GM19372 (cell line): ENCODE measurements around the gene MVB12B.
"Not testable (repeated sequence)": the region's sequence is repeated elsewhere in the genome, so short reads cannot be mapped to it uniquely, and the experiment has no call there.

ENCODE experiments used
- ATAC-seq: cut with Tn5 transposase; IDR thresholded peaks from one replicate; pipeline ENCODE4 v1.9.1; 2021; ENCODE audit warnings: mild to moderate bottlenecking, low read depth, moderate library complexity; ENCODE audit not compliant: unreplicated experiment

Gene MVB12B

GRCh38 chr9:126326228-126327005 lies at the start of gene MVB12B:
Gene MVB12B (plus strand): TSS chr9:126326829. CDS start chr9:126326930, 101 bp downstream.
- peak; percentile 54 for ATAC-seq

- ATAC-seq: no peak
Observed at GRCh38 chr9:126283799-126284465, 42.7 kb upstream of the MVB12B start.

GRCh38 chr9:126285652-126286051 lies 41.0 kb upstream of the MVB12B start:
- not testable (repeated sequence) for ATAC-seq

- no peak for ATAC-seq
Observed at GRCh38 chr9:126287166-126287866, 39.3 kb upstream of the MVB12B start.

- ATAC-seq: no peak
Observed at GRCh38 chr9:126290871-126291270, 35.8 kb upstream of the MVB12B start.

- ATAC-seq: no peak
Observed at GRCh38 chr9:126291925-126292324, 34.7 kb upstream of the MVB12B start.

DNA sequence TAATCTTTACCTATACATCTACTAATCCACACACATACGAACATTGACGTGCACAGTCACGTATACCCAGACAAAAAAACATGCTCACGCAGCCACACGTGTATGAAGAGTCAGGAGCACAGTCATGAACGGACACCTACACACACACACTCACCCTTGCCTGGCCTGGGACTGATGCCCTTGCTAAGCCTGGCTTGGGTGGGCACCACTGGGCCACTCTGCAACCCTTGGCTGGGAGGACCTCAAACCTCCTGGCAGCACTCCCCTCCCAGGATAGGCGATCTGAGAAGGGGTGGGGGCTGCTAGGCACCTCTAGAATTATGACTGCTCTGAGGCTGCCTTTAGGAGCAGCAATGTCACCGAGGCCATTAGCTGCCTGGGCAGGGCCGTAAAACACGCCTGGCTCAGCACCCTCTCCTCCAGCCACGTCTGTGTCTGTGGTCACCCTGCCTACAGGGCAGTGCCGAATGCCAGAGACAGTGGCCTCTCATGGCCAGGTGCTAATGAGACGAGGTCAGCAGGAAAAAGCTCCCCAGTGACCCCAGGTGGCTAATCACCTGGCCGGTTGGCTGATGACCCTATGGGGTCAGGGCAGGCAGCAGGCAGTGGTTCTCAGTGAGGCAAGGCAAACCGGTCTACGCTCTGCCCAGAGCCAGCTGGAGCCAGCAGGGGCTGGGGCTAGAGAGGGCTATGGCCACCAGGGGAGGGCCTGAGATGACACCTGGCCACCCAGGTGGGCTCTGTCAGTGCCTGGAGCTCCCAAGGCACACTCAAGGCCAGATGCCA lies 33.7 kb upstream of the MVB12B start:
- no peak for ATAC-seq

DNA sequence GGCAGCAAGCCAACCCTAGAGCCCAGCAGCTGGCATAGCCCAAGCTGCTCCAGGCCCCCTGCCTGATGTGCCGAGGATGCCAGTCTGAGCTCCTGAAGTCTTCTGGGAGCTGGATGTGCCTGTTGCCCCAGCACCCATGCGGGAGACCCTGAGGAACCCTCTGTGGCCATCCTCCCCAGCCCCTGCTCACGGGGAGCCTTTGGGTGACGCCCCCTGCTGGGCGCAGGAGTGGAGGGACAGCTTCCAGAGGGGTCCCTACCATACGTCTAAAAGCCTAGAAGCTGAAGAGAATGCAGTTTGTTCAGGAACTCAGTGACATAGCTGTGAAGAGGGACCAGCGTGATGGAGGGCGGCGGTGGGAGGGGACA lies 33.1 kb upstream of the MVB12B start:
- ATAC-seq: no peak

- ATAC-seq: no peak
Observed at GRCh38 chr9:126294331-126295081, 32.1 kb upstream of the MVB12B start.

GRCh38 chr9:126295082-126295477 lies 31.5 kb upstream of the MVB12B start:
- ATAC-seq: no peak

GRCh38 chr9:126295516-126295915 lies 31.1 kb upstream of the MVB12B start:
- no peak for ATAC-seq

DNA sequence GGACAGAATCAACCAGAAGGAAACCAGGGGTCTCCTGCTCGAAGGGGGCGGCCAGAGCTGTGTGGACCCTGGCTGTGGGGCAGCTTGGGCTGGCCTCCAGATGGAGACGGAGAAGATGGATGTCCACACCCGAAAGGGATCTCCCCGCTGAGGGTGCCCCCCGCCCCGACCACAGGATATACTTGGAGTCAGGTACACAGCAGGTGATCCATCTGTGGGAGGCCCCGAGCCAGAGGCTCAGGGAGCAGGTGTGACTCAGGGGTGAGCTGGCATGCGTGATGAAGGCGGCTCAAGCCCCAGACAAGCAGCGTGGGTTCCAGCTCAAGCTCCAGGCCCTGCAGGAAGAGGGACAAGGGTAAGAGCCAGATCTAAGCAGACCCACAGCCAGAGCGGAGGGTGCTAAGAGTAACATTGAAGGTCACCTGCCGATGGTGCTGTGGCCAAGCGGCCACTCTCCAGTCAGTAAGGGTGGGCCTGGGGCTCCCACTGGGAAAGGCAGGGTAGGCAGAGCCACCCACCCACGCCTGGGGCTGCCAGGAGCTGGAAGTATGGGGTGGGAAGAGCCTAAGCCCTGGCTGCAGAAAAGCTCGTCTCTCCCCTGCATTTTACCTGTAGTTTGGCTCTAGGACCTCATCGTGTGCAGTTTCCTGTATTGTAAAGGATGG lies 30.6 kb upstream of the MVB12B start:
- ATAC-seq: no peak

DNA sequence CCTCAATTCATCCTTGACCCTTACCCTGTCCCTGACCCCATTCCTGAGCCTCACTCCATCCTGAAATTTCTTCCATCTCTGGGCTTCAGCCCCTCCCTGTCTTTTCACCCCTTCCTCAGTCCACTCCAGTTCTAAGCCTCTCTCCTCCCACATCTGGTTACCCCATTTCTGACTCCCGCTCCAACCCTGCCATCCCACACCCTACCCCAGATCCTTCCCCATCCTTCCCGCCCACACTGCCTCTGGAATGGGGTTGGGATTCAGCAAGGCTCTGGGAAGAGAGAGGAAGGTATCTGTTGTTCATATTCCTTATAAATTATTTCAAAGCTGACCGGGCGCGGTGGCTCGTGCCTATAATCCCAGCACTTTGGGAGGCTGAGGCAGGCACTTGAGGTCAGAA lies 29.9 kb upstream of the MVB12B start:
- no peak for ATAC-seq

DNA sequence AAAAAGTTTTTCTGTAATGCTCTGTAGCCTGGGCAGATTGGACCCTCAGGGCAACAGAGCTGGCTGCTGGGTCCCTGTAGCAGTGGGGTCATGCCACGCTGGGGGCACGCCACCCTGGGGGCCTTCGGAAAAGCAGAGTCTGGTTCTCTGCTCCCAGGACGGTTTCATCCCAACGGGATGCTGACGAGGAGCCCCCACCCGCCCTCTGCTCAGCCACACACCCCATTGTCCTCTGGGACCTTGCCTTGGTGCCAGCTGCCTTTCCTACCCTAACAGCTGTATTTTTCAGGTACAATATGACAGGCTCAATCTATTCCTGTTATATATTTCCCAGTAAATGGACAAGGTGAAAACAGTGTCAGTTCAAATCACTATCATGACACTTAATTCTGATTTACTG lies 29.0 kb upstream of the MVB12B start:
- ATAC-seq: no peak

GRCh38 chr9:126298063-126298801 lies 28.4 kb upstream of the MVB12B start:
- ATAC-seq: no peak

DNA sequence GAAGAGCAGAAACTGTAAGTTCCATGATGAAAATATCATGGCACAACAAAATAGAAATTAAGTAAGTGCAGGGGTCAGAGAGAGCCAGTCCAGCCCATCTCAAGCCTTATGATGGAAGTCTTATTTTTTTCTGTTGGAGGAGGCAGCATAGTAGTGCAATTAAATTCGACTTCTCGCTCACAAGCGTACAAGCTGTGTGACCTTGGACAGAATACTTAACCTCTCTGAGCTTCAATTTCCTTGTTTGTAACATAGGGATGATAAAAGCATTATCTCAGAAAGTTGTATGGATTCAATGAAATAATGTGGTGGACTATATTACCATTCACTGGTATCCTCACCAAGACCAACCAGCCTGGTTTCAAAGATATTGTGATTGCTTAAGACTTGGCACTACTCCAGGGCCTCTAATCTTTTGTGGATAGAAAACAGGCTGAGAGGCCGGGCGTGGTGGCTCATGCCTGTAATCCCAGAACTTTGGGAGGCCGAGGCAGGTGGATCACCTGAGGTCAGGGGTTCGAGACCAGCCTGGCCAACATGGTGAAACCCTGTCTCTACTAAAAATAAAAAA lies 26.8 kb upstream of the MVB12B start:
- no peak for ATAC-seq

DNA sequence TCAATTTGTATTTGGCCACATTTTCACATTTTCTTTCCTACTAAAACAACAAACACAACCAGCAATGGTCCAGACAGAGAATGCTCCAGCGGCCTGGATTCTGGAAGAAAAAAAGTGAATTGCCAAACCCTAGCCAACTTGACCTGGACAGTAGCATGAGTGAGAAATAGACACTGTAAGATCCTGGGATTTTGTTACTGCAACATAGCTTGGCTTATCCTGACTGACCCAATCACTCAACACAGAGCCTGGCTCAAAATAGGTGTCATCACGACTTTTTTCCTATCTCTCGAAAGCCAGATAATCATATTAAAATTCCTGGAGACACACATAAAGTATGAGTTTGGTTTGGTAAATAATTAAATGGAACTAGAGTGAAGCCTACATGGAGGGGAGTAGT lies 25.4 kb upstream of the MVB12B start:
- no peak for ATAC-seq

DNA sequence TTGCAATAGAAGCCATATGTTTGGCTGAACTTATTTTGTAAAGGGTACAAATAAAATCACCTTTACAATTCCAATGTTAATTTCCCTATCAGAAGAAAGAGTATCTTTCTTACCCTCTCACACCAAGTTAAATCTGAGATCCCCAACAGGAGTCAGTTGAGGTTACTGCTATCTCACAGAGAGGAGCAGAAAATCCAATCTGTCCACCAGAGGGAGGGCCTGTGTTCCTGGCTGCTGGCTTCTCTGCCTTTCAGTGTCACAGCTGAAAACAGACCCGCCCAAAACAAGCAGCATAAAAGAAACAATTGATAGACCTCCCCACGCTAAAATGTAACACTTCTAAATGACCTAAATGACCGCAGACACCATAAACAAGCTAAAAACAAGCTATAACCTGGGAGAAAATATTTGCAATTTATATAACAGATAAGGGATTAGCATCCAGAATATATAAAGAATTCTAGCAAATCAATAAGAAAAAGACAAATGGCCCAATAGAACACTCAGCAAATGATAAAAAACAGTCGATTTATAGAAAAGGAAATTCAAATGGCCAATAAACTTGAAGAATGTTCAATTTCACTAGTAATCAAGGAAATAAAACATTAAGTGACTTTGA lies 24.5 kb upstream of the MVB12B start:
- ATAC-seq: no peak
